HepG2 (cell line): ENCODE data around the gene TUBGCP6.

Source experiments
- CTCF ChIP-seq: sonication (generic); formaldehyde crosslinking; IDR thresholded peaks from 2 replicates; pipeline ENCODE4 v1.5.0; 2020; ENCODE audit warnings: mild to moderate bottlenecking, missing genetic modification reagents, moderate library complexity
- POLR2A ChIP-seq, 2 experiments: IDR thresholded peaks; 2 replicates each; pipeline ENCODE4 v1.6.1; 2011; ENCODE audit warnings: low read depth in 2 of 2, low read length in 2 of 2, mild to moderate bottlenecking in 1 of 2, moderate library complexity in 1 of 2; ENCODE audit not compliant: insufficient read depth in 1 of 2

GRCh38 chr22:50274311-50274710 lies 29.5 kb upstream of the TUBGCP6 start:
- TF ChIP-seq POLR2A (IDR thresholded peaks at IDR 0.05; ENCODE audit: insufficient read depth in 1 of 2, low read depth in 2 of 2, low read length in 2 of 2) (no peak), CTCF (CRISPR knock-in tag) (peak; percentile 54)
